AG10803 (cell line): ENCODE results near the gene ARHGAP20.

Source experiments
- DNase-seq: peaks from one replicate; pipeline ENCODE4 v3.0.0; 2010; ENCODE audit warnings: low read depth
- H3K4me3 ChIP-seq: 2 replicates; pipeline ENCODE4 v1.5.1; 2011; ENCODE audit warnings: mild to moderate bottlenecking, low read length, control low read depth
- TF ChIP-seq, protein P1 (sequence below): conservative IDR thresholded peaks from 2 replicates; pipeline ENCODE4 v1.5.1; 2011; ENCODE audit warnings: mild to moderate bottlenecking, low read length, control low read depth, inconsistent platforms

ARHGAP20 gene

DNA sequence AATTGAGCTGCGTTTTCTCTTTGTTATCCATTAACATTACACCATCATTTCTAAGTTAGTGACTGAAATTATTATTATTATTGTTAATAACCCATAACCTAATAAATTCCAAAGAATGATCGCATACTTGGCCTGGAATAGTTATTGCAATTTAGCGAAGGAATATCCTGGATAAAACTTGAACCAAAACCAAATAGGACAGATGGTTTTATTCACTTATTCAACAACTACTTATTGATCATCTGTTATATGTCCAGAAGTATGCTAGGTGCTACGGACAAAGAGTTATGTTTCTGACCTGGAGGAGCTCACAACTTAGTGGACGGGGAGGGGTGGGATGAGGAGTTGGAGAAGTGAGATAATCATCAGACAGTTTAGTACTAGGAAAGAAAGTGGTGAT is 44.8 kb upstream of the ARHGAP20 start:
- no peak for DNase-seq
- no peak overlapping the region for H3K4me3 ChIP-seq
- TF ChIP-seq, protein P1, sequence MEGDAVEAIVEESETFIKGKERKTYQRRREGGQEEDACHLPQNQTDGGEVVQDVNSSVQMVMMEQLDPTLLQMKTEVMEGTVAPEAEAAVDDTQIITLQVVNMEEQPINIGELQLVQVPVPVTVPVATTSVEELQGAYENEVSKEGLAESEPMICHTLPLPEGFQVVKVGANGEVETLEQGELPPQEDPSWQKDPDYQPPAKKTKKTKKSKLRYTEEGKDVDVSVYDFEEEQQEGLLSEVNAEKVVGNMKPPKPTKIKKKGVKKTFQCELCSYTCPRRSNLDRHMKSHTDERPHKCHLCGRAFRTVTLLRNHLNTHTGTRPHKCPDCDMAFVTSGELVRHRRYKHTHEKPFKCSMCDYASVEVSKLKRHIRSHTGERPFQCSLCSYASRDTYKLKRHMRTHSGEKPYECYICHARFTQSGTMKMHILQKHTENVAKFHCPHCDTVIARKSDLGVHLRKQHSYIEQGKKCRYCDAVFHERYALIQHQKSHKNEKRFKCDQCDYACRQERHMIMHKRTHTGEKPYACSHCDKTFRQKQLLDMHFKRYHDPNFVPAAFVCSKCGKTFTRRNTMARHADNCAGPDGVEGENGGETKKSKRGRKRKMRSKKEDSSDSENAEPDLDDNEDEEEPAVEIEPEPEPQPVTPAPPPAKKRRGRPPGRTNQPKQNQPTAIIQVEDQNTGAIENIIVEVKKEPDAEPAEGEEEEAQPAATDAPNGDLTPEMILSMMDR = no peak

DNA sequence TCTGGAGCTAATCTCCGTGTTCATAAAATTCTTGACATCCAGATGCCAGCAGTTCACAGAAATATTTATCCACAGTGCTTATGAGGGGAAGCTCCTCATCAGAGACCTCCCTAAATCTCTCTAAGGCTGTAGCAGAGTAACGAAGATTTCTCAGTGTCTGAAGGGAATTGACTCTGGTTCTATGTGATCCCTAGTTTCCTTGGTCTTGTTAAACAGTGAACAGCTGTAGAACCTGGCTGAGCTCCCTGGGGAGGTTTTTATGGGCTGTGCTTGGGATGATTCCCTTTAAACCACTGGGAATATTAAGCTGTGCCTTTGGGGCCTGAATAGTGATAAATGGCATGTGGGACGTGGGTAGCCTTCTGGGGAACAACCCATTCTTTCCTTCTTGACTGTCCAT is 43.7 kb upstream of the ARHGAP20 start:
- TF ChIP-seq, protein P1 = no peak
- H3K4me3 ChIP-seq = no peak overlapping the region
- DNase-seq = no peak

DNA sequence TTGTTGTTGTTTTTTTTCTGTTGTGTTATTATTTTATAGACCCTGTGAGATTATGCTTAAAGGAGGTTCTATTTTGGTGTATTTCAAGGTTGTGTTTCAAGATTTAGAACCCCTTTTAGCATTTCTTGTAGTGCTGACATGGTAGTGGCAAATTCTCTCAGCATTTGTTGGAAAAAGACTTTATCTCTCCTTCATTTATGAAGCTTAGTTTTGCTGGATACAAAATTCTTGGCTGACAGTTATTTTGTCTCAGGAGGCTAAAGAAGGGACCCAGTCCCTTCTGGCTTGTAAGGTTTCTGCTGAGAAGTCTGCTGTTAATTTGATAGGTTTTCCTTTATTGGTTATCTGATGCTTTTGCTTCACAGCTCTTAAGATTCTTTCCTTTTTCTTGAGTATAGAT is 40.7 kb upstream of the ARHGAP20 start:
- TF ChIP-seq, protein P1 = no peak
- no peak overlapping the region for H3K4me3 ChIP-seq
- DNase-seq = no peak

DNA sequence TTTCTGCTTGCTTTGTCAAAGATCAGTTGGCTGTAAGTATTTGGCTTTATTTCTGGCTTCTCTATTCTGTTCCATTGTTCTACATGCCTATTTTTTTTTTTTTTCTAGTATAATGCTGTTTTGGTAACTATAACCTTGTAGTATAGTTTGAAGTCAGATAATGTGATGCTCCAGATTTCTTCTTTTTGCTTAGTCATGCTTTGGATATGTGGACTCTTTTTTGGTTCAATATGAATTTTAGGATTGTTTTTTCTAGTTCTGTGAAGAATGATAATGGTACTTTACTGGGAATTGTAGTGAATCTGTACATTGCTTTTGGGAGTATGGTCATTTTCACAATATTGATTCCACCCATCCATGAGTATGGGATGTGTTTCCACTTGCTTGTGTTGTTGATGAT is 37.9 kb upstream of the ARHGAP20 start:
- DNase-seq = no peak
- TF ChIP-seq, protein P1 = no peak
- H3K4me3 ChIP-seq = no peak overlapping the region

DNA sequence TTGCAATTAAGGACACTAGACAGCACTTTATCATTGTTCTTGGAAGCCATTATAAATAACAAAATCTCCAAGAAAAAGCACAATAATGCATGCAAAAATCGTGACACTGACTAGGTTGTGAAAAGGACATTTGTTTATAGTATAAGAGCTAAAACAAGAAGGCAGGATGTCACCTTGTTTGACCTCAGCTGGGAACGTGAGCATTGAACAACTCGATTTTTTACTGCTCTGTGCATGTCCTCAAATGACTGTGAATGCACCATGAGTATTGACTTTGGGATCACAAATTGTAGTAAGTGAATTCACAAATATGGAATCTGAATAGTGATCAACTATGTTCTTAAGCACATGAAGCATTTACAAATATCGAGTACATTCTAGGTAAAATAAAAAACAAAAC is 35.3 kb upstream of the ARHGAP20 start:
- TF ChIP-seq, protein P1 = no peak
- DNase-seq = no peak
- no peak overlapping the region for H3K4me3 ChIP-seq

DNA sequence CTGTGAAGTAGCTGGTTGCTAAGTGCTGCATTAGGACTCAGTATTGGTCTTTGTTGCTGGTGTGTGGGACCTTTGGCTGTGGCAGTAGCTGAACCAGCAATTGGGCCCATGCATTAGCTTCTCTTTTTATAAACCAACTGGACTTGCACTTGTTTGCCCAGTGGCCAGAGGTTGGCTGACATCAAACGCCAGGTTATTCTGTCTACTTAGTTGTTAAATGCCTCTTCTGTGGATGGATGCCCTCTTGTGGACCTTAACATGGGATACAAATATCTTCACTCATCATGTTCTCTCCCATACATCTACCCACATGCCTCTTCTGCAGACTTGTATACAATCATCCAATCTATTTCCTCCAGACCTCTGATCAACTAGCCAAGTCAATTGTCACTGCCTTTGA is 26.4 kb upstream of the ARHGAP20 start:
- DNase-seq = no peak

DNA sequence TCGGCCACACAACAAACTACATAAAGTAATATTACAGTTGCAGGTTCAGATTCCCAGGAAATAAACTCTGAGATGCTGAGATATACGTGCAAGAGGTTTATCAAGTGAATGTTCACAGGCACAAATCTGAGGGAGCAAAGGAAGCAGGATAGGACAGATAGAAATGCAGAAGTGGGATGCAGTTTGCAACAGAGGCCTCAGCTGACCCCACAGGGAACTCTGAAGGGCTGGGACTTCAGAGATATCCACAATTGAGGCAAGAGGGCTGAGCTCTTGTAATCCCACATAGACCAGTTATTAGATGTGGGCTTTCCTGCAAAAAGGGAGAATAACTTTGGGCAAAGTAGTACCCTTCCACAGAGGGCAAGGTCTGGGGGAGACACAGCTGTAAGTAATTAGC is 25.4 kb upstream of the ARHGAP20 start:
- TF ChIP-seq, protein P1 = no peak
- no peak for DNase-seq
- no peak overlapping the region for H3K4me3 ChIP-seq

More for the DNA sequence above, 26.4 kb upstream of the ARHGAP20 start:
- TF ChIP-seq, protein P1 = no peak
- H3K4me3 ChIP-seq = no peak overlapping the region
